GM23248 (cell line): ENCODE measurements around the gene AQR.

Source experiments
- EZH2 ChIP-seq: fragments of 200-600 bp; sonication (generic); IDR thresholded peaks from 2 replicates; pipeline ENCODE4 v1.6.1; 2018; ENCODE audit warnings: antibody characterized with exemption, mild to moderate bottlenecking; ENCODE audit not compliant: insufficient read depth, poor library complexity, severe bottlenecking
- EZH2phosphoT487 ChIP-seq: fragments of 200-600 bp; sonication (generic); IDR thresholded peaks from 2 replicates; pipeline ENCODE4 v1.6.1; 2018; ENCODE audit warnings: antibody characterized with exemption, moderate library complexity, mild to moderate bottlenecking, low read depth; ENCODE audit not compliant: insufficient read depth

DNA sequence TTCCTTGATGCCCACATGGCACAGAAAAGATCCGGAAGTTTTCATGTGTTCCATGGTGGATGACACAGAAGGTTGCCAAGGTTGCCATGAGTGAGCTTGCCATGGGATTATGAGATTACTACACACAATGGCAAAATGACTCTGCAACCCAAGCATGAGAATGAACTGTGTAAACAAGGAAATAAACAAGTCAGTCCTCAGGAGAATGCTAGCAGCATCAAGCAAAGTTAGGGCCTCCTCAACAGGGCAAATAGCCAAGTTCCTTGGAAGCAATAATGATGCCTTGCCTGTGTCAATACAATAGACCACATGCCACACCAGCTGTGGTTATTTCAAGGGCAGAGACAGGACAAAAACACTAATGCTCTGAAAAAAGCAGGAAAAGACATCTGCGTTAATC, 41.8 kb downstream of the AQR start:
- no peak for TF ChIP-seq EZH2phosphoT487
- TF ChIP-seq EZH2, result no peak
